HepG2 (cell line): Measurements from ENCODE around the gene RAD50. TPM values are rescaled to one million over a fixed set of nuclear protein-coding genes. Genes with fewer than 3 reads are reported as not detected.
A peak's percentile ranks its signal among the peaks of the same experiment; 100 is the strongest.

Experiments used
- ATAC-seq: fragments of 200-7000 bp; cut with Tn5 transposase; 3 replicates; pipeline ENCODE4 v1.9.1; 2020; ENCODE audit warnings: mild to moderate bottlenecking, moderate library complexity
- BruUV-seq: library from RNA; stranded (reverse); fragments of 400-500 nt; replicated peaks from 2 replicates; lab custom pipeline; 2021; lab: Mats Ljungman, UMichigan
- CTCF ChIA-PET: fragments of 300-600 bp; formaldehyde crosslinking; extraction: SDS; loops from one replicate; lab custom pipeline; 2021; ENCODE audit warnings: low total read pairs, inconsistent platforms, low intra/inter-chr PET ratio; lab: Yijun Ruan, JAX
- POLR2A ChIA-PET: fragments of 350-600 bp; sonication (Branson Sonifier 250); formaldehyde crosslinking; loops from one replicate; lab custom pipeline; 2020; ENCODE audit warnings: antibody characterized with exemption, inconsistent platforms; lab: Yijun Ruan, JAX
- DNase-seq: peaks from one replicate; pipeline ENCODE4 v3.0.0-alpha.2; 2015; ENCODE audit warnings: low spot score
- FAIRE-seq: peaks from 3 replicates; lab custom pipeline; 2011; peaks lifted over from hg19 to GRCh38; lab: Jason Lieb, UNC
- H2AFZ ChIP-seq: one replicate; pipeline ENCODE4 v1.6.1; 2011; ENCODE audit warnings: low read length, inconsistent platforms
- H3K27ac ChIP-seq: fragments of 300-600 bp; 3 replicates; pipeline ENCODE4 v1.8.0; 2011; ENCODE audit warnings: mixed run types, mild to moderate bottlenecking, mixed read lengths, low read length, inconsistent platforms; ENCODE audit not compliant: insufficient read depth; ENCODE audit errors: extremely low read length
- H3K27me3 ChIP-seq, 2 experiments: fragments of 200-600 bp in 1 of 2; 2 replicates in 1 of 2; 3 replicates in 1 of 2; pipeline versions ENCODE4 v1.6.0 to v1.8.0; 2011; ENCODE audit warnings: low read length in 2 of 2, mild to moderate bottlenecking in 2 of 2, moderate library complexity in 2 of 2, inconsistent platforms in 1 of 2; ENCODE audit not compliant: insufficient read depth in 2 of 2, control insufficient read depth in 1 of 2
- H3K36me3 ChIP-seq, 2 experiments: fragments of 200-600 bp in 1 of 2; replicated peaks in 1 of 2; 2 replicates in 1 of 2; 3 replicates in 1 of 2; pipeline versions ENCODE4 v1.5.1 to v1.8.0; 2011; ENCODE audit warnings: low read length in 2 of 2, inconsistent platforms in 1 of 2; ENCODE audit not compliant: insufficient read depth in 2 of 2, control insufficient read depth in 1 of 2
- H3K4me1 ChIP-seq: 2 replicates; pipeline ENCODE4 v1.5.1; 2012; ENCODE audit warnings: low read length, inconsistent platforms; ENCODE audit not compliant: insufficient read depth
- H3K4me2 ChIP-seq: 2 replicates; pipeline ENCODE4 v1.6.0; 2011; ENCODE audit warnings: low read depth, low read length, inconsistent platforms
- H3K4me3 ChIP-seq, 3 experiments: fragments of 200-600 bp in 1 of 3; sonication (generic), shearing (Covaris generic) in 1 of 3; replicated peaks in 1 of 3; 2 replicates each; pipeline ENCODE4 v1.5.1; 2011 to 2016; ENCODE audit warnings: low read length in 3 of 3, inconsistent platforms in 2 of 3, low read depth in 2 of 3, mild to moderate bottlenecking in 2 of 3, control low read depth in 1 of 3, mixed read lengths in 1 of 3; ENCODE audit not compliant: insufficient read depth in 1 of 3
- H3K79me2 ChIP-seq: one replicate; pipeline ENCODE4 v1.6.1; 2011; ENCODE audit warnings: low read length, inconsistent platforms; ENCODE audit not compliant: insufficient read depth
- H3K9ac ChIP-seq: 2 replicates; pipeline ENCODE4 v1.6.0; 2011; ENCODE audit warnings: mild to moderate bottlenecking, low read depth, low read length, inconsistent platforms; ENCODE audit not compliant: insufficient read depth
- H3K9me3 ChIP-seq: 2 replicates; pipeline ENCODE4 v1.5.1; 2012; ENCODE audit warnings: mild to moderate bottlenecking, low read length
- H4K20me1 ChIP-seq: 2 replicates; pipeline ENCODE4 v1.6.0; 2011; ENCODE audit warnings: inconsistent platforms, mild to moderate bottlenecking, low read length, moderate library complexity; ENCODE audit not compliant: insufficient read depth
- ATF4 ChIP-seq, 2 experiments: fragments of 450-650 bp in 1 of 2; sonication (generic) in 1 of 2; formaldehyde crosslinking; IDR thresholded peaks; 2 replicates each; pipeline versions ENCODE4 v1.5.0 to v1.8.0; 2020 to 2022; ENCODE audit warnings: mild to moderate bottlenecking in 1 of 2, missing genetic modification reagents in 1 of 2
- ELK4 ChIP-seq: sonication (generic); formaldehyde crosslinking; IDR thresholded peaks from 2 replicates; pipeline ENCODE4 v1.9.0; 2021; ENCODE audit warnings: missing genetic modification reagents, borderline replicate concordance
- POLR2AphosphoS5 ChIP-seq: IDR thresholded peaks from 2 replicates; pipeline ENCODE4 v1.6.1; 2012; ENCODE audit warnings: low read depth, low read length
- ZNF121 ChIP-seq: sonication (generic); formaldehyde crosslinking; IDR thresholded peaks from 2 replicates; pipeline ENCODE4 v1.5.0; 2020; ENCODE audit warnings: mild to moderate bottlenecking, missing genetic modification reagents
- ZNF770 ChIP-seq: sonication (generic); formaldehyde crosslinking; IDR thresholded peaks from 2 replicates; pipeline ENCODE4 v1.5.0; 2020; ENCODE audit warnings: mild to moderate bottlenecking, missing genetic modification reagents
- WGBS: methylation state at CpG from one replicate; pipeline ENCODE4 v1.1.6; 2017; ENCODE audit warnings: low lambda C conversion rate; 5-methylcytosine and 5-hydroxymethylcytosine counted together
- in situ Hi-C: cut with HindIII; loops from 2 replicates; pipeline ENCODE4 v1.10.0; 2017; ENCODE audit warnings: low pct_unique_long_range_greater_than_20kb; ENCODE audit not compliant: extremely low pct_ligation_motif_present
- intact Hi-C: fragments of 100-400 bp; cut with micrococcal nuclease; formaldehyde crosslinking; loops from one replicate; pipeline ENCODE4 v1.10.0; 2022; ENCODE audit not compliant: unreplicated experiment
- polyA plus RNA-seq, 8 experiments: library from polyadenylated mRNA; depleted of rRNA in 3 of 8; stranded (reverse) in 7 of 8; unstranded in 1 of 8; fragments of >200 nt; fragmentation: Illumina TruSeq in 4 of 8; extraction: Trizol in 4 of 8; gene quantifications; 2 replicates each; pipeline versions ENCODE4 v1.2.1 to v1.2.3, GENCODE V29; 2011 to 2016; ENCODE audit warnings: low read depth in 4 of 8, missing spikeins in 1 of 8, mixed read lengths in 1 of 8; ENCODE audit not compliant: insufficient read depth in 1 of 8
- total RNA-seq, 5 experiments: library from RNA; depleted of rRNA; stranded (reverse); fragments of >200 nt; fragmentation: Illumina TruSeq; extraction: Trizol; gene quantifications; 2 replicates each; pipeline ENCODE4 v1.2.3, GENCODE V29; 2016; ENCODE audit warnings: low read depth in 1 of 5

Gene RAD50
- total and polyA plus RNA-seq, 2 of the 13 experiments (the other 11 are each of a cell fraction or from before 2014, with no cell fraction given) = 19.2 to 23.4 TPM

- Histone ChIP-seq H4K20me1 (no peaks in the 10 kb centered on the region), H3K36me3 (peaks cover 7 to 30% of the 10 kb centered on the region in 2 experiments), H3K9me3 (no peaks in the 10 kb centered on the region; the same call in 1 of the 2 replicates), H2AFZ (no peak overlapping the region), H3K9ac (no peak overlapping the region), H3K4me2 (peak overlapping the region; percentile 89; the same call in 1 of the 2 replicates), H3K4me1 (peaks cover 30% of the 10 kb centered on the region), H3K27ac (no peak overlapping the region), H3K4me3 (peak overlapping the region in 1 of 3 experiments; percentile 71; a peak in 2 of 6 replicates), H3K27me3 (no peaks in the 10 kb centered on the region; a peak in 1 of 5 replicates), H3K79me2 (peaks cover 38% of the 10 kb centered on the region)
- WGBS = 89% methylated on average over 2 of the region's 2 CpGs
- intact Hi-C loops = no loop called here
- CTCF ChIA-PET = no interaction called here
- no peak for ATAC-seq
- POLR2A ChIA-PET = no interaction called here
- no peak for DNase-seq
- BruUV-seq = no TSS peak
- in situ Hi-C loops = no loop called here
- TF ChIP-seq ATF4 (CRISPR knock-in tag; IDR thresholded peaks at IDR 0.05) (0 out of 4 replicates have a peak, but pooled peaks of 1 of the 2 experiments have one; percentile 12), ZNF121 (CRISPR knock-in tag) (peak; percentile 86), ELK4 (CRISPR knock-in tag) (no peak), POLR2AphosphoS5 (no peak), ZNF770 (0 out of 2 replicates have a peak, but pooled peaks have one; percentile 21)
- FAIRE-seq = peak; percentile 55
Measured at GRCh38 chr5:132559383-132560060, 2.7 kb downstream of the RAD50 start.
